Cardiac muscle cell (in vitro differentiated cells and primary cell): ENCODE data around the gene GNB5. TPM values are rescaled to one million over a fixed set of nuclear protein-coding genes. Genes with fewer than 3 reads are reported as not detected.

Source experiments
- DNase-seq, 2 donors: peaks; one replicate each; pipeline versions ENCODE4 v3.0.0 to v3.0.0-alpha.2; 2010 to 2017; ENCODE audit warnings: low read depth in 1 of 2, low spot score in 1 of 2
- H3K27ac ChIP-seq: fragments of 200-600 bp; sonication (generic); 2 replicates; pipeline ENCODE4 v1.5.1; 2016
- H3K27me3 ChIP-seq: fragments of 200-600 bp; sonication (generic); 2 replicates; pipeline ENCODE4 v1.6.0; 2016; ENCODE audit warnings: control low read depth
- H3K36me3 ChIP-seq: fragments of 200-600 bp; sonication (generic); 2 replicates; pipeline ENCODE4 v1.5.1; 2016; ENCODE audit warnings: control low read depth
- H3K4me1 ChIP-seq: fragments of 200-600 bp; sonication (generic); 2 replicates; pipeline ENCODE4 v1.8.1; 2017; ENCODE audit warnings: low read depth, mild to moderate bottlenecking, mixed run types
- H3K4me3 ChIP-seq: fragments of 200-600 bp; sonication (generic); 2 replicates; pipeline ENCODE4 v1.5.1; 2016; ENCODE audit warnings: mild to moderate bottlenecking
- H3K9me3 ChIP-seq: fragments of 200-600 bp; sonication (generic); 2 replicates; pipeline ENCODE4 v1.5.1; 2017; ENCODE audit warnings: low read depth, mild to moderate bottlenecking, control low read depth
- CTCF ChIP-seq: IDR thresholded peaks from 2 replicates; pipeline ENCODE4 v1.5.1; 2012; ENCODE audit warnings: low read depth, mild to moderate bottlenecking, low read length
- polyA plus RNA-seq: library from polyadenylated mRNA; unstranded; fragments of >200 nt; fragmentation: Nextera tagmentation; extraction: Ambion mirVana; gene quantifications from 2 replicates; pipeline ENCODE4 v1.2.1, GENCODE V29; 2016
- total RNA-seq: library from RNA; depleted of rRNA; stranded (reverse); fragments of >200 nt; gene quantifications from 2 replicates; pipeline ENCODE4 v1.2.3, GENCODE V29; 2016

GNB5 gene
- total and polyA plus RNA-seq, 2 experiments from 2014 or later, result 31.2 to 50.2 TPM

- no peak for DNase-seq
- Histone ChIP-seq H3K27me3 (no peaks in the 10 kb centered on the region), H3K4me3 (no peak overlapping the region), H3K36me3 (peaks cover 5% of the 10 kb centered on the region), H3K27ac (no peak overlapping the region), H3K4me1 (no peaks in the 10 kb centered on the region), H3K9me3 (no peaks in the 10 kb centered on the region)
- TF ChIP-seq CTCF, result no peak
These were observed 33.0 kb upstream of the GNB5 start for GRCh38 chr15:52224211-52224610.

DNA sequence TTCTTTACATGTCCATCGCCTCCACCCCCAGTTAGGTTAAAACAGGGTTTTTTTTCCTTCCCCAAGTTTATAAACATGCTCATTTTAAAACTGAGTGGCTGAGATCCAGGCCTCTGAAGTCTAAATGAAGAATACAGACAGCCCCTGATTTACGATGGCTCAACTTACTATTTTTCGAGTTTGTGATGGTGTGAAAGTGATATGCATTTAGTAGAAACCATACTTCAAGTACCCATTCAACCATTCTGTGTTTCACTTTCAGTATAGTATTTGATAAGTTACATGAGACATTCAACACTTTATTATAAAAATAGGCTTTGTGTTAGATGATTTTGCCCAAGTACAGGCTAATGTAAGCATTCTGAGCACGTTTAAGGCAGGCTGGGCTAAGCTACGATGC lies 30.5 kb upstream of the GNB5 start:
- Histone ChIP-seq H3K4me3 (no peak overlapping the region), H3K27me3 (no peaks in the 10 kb centered on the region), H3K9me3 (no peaks in the 10 kb centered on the region), H3K36me3 (peaks cover 5% of the 10 kb centered on the region), H3K4me1 (peaks cover 7% of the 10 kb centered on the region), H3K27ac (no peak overlapping the region)
- no peak for DNase-seq
- no peak for TF ChIP-seq CTCF

GRCh38 chr15:52220937-52221660 lies 29.9 kb upstream of the GNB5 start:
- peaks cover 5% of the 10 kb centered on the region for H3K36me3 ChIP-seq
- TF ChIP-seq CTCF, result no peak

GRCh38 chr15:52220251-52220650 lies 29.1 kb upstream of the GNB5 start:
- DNase-seq, result peak in 1 of 2 donors; percentile 14
- H3K4me1 ChIP-seq, result peaks cover 7% of the 10 kb centered on the region
- H3K27ac ChIP-seq, result no peak overlapping the region
- no peaks in the 10 kb centered on the region for H3K27me3 ChIP-seq
- no peaks in the 10 kb centered on the region for H3K9me3 ChIP-seq
- no peak overlapping the region for H3K4me3 ChIP-seq
- H3K36me3 ChIP-seq, result peaks cover 5% of the 10 kb centered on the region
- TF ChIP-seq CTCF, result no peak

More at GRCh38 chr15:52220937-52221660, 29.9 kb upstream of the GNB5 start:
- Histone ChIP-seq H3K4me3 (no peak overlapping the region), H3K4me1 (peaks cover 7% of the 10 kb centered on the region), H3K27ac (no peak overlapping the region), H3K9me3 (no peaks in the 10 kb centered on the region), H3K27me3 (no peaks in the 10 kb centered on the region)
- DNase-seq, result no peak

DNA sequence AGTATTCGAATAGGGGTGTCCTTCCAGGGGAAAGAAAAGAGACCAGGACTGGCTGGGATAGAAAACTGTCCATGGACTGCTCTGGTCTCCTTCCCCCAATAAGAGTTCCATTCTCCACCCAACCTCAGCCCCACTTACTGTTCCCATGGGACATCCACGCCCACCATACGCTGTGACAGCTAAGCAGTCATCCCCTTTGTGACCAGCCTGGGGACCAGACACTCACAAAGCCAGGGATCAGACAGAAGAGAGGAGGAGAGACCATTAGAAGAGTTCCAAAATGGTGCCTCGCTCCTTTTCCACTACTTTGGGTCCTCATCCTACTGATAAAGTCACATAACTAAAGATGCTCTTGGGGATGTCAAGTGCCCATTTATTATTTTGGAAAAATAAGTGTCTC lies 27.6 kb upstream of the GNB5 start:
- Histone ChIP-seq H3K27me3 (no peaks in the 10 kb centered on the region), H3K4me3 (no peak overlapping the region), H3K27ac (no peak overlapping the region), H3K36me3 (no peaks in the 10 kb centered on the region), H3K4me1 (peaks cover 7% of the 10 kb centered on the region), H3K9me3 (no peaks in the 10 kb centered on the region)
- TF ChIP-seq CTCF, result no peak
- no peak for DNase-seq
